Measurements from ENCODE around the gene PMFBP1.

GRCh38 chr16:72120026-72120425 is 51.9 kb downstream of the PMFBP1 start:
- TF ChIP-seq, protein P1, sequence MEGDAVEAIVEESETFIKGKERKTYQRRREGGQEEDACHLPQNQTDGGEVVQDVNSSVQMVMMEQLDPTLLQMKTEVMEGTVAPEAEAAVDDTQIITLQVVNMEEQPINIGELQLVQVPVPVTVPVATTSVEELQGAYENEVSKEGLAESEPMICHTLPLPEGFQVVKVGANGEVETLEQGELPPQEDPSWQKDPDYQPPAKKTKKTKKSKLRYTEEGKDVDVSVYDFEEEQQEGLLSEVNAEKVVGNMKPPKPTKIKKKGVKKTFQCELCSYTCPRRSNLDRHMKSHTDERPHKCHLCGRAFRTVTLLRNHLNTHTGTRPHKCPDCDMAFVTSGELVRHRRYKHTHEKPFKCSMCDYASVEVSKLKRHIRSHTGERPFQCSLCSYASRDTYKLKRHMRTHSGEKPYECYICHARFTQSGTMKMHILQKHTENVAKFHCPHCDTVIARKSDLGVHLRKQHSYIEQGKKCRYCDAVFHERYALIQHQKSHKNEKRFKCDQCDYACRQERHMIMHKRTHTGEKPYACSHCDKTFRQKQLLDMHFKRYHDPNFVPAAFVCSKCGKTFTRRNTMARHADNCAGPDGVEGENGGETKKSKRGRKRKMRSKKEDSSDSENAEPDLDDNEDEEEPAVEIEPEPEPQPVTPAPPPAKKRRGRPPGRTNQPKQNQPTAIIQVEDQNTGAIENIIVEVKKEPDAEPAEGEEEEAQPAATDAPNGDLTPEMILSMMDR (IDR thresholded peaks at IDR 0.05 in 8 of 11, conservative IDR thresholded peaks at IDR 0.05 in 3 of 11): no peak
- no peak for TF ChIP-seq POLR2AphosphoS5 (IDR thresholded peaks at IDR 0.05)

Data from spleen (tissue), 7 donors.